Neutrophil (primary cell): ENCODE results near the gene KRTAP4-16.
"Not testable (repeated sequence)": the region's sequence is repeated elsewhere in the genome, so short reads cannot be mapped to it uniquely, and the experiment has no call there.

Source experiments
- H3K27ac ChIP-seq: fragments of 200-600 bp; sonication (generic); 2 replicates; pipeline ENCODE4 v1.5.1; 2016; ENCODE audit warnings: mild to moderate bottlenecking, moderate library complexity
- H3K27me3 ChIP-seq: fragments of 200-600 bp; sonication (generic); 2 replicates; pipeline ENCODE4 v1.6.0; 2016; ENCODE audit warnings: mild to moderate bottlenecking
- H3K36me3 ChIP-seq: fragments of 200-600 bp; sonication (generic); 2 replicates; pipeline ENCODE4 v1.5.1; 2017
- H3K4me1 ChIP-seq, 2 experiments: fragments of 200-600 bp in 1 of 2; sonication (generic) in 1 of 2; 1 replicate in 1 of 2; 2 replicates in 1 of 2; pipeline versions ENCODE4 v1.5.1 to v1.6.1; 2013 to 2016; ENCODE audit warnings: low read depth in 1 of 2, low read length in 1 of 2, mild to moderate bottlenecking in 1 of 2, moderate library complexity in 1 of 2; ENCODE audit not compliant: control insufficient read depth in 1 of 2, insufficient read depth in 1 of 2
- H3K4me3 ChIP-seq, 2 experiments: fragments of 200-600 bp in 1 of 2; sonication (generic) in 1 of 2; 1 replicate in 1 of 2; 2 replicates in 1 of 2; pipeline ENCODE4 v1.5.1; 2013 to 2016; ENCODE audit warnings: low read depth in 1 of 2, low read length in 1 of 2, mild to moderate bottlenecking in 1 of 2, moderate library complexity in 1 of 2
- H3K9me3 ChIP-seq: fragments of 200-600 bp; sonication (generic); 2 replicates; pipeline ENCODE4 v1.5.1; 2016
- CTCF ChIP-seq: fragments of 200-600 bp; sonication (generic); IDR thresholded peaks from 2 replicates; pipeline ENCODE4 v1.5.1; 2016; ENCODE audit warnings: antibody characterized with exemption

KRTAP4-16 gene

DNA sequence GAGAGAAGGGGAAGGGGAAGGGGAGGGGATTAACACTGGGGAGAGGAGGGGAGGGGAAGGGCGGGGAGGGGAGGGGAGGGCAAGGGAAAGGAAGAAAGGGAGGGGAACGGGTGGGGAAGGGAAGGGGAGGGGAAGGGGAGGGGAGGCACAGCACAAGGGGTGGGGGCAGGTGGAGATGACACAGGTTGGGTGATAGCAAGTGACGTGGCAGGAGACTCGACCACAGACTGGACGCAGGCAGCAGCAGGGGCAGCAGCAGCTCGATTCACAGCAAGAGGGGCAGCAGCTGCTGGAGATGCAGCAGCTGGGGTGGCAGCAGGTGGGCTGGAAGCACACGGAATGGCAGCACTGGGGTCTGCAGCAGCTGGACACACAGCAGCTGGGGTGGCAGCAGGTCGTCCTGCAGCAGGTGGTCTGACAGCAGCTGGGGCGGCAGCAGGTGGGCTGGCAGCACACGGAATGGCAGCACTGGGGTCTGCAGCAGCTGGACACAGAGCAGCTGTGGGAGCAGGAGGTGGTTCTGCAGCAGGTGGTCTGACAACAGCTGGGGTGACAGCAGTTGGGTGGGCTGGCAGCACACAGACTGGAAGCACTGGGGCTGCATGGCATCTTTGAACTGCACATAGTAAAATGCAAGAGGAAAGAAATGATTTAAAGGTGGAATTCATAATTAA lies at the start of gene KRTAP4-16:
TSS of gene KRTAP4-16 (minus strand) at position 624 of the 674 bp plus-strand sequence. CDS start at position 624, 0 bp downstream.
- H3K27ac ChIP-seq = no peak within 1 kb of the TSS
- H3K27me3 ChIP-seq = no peaks in the 10 kb centered on the region
- no peak within 1 kb of the TSS for H3K4me3 ChIP-seq
- H3K36me3 ChIP-seq = no peaks in the 10 kb centered on the region
- H3K4me1 ChIP-seq = no peaks in the 10 kb centered on the region
- no peaks in the 10 kb centered on the region for H3K9me3 ChIP-seq
- TF ChIP-seq CTCF = no peak

DNA sequence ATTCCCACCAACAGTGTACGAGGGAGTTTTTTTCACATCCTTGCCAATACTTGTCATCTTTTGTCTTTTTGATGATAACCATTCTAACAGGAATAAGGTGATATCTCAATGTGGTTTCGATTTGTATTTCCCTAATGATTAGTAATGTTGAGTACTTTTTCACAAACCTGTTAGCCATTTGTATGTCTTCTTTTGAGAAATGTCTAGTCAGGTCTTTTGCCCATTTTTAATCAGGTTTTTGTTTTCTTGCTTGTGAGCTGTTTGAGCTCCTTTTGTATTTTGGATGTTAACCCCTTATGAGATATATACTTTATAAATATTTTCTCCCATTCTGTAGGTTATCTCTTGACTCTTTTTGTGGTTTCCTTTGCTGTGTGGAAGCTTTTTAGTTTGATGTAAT lies 49.5 kb upstream of the KRTAP4-16 start:
- H3K27ac ChIP-seq = no peak overlapping the region
- no peak overlapping the region for H3K4me3 ChIP-seq
- H3K27me3 ChIP-seq = peaks cover 16% of the 10 kb centered on the region
- H3K36me3 ChIP-seq = no peaks in the 10 kb centered on the region
- TF ChIP-seq CTCF = no peak
- no peaks in the 10 kb centered on the region for H3K4me1 ChIP-seq
- no peaks in the 10 kb centered on the region for H3K9me3 ChIP-seq

GRCh38 chr17:41150026-41150425 lies 48.0 kb upstream of the KRTAP4-16 start:
- Histone ChIP-seq H3K27me3 (peaks cover 16% of the 10 kb centered on the region), H3K4me3 (no peak overlapping the region), H3K27ac (no peak overlapping the region), H3K36me3 (no peaks in the 10 kb centered on the region), H3K4me1 (no peaks in the 10 kb centered on the region), H3K9me3 (no peaks in the 10 kb centered on the region)
- no peak for TF ChIP-seq CTCF

DNA sequence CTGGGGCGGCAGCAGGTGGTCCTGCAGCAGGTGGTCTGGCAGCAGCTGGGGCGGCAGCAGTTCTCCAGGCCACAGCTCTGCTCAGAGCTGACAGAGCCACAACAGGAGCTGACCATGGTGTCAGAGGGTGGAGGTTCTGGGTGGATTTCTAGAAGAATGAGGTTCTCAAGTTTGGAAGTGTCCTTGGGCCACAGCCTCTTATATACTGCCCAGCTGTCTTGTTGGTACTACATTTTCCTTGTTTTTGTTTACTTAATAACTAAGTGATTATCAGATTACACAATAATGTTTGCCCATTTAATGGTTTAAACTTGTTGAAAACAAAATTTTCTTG lies 47.6 kb upstream of the KRTAP4-16 start, which contains the start of gene KRTAP4-5:
TSS of gene KRTAP4-5 (minus strand) at position 174 of the 334 bp plus-strand sequence. CDS start at position 116, 58 bp downstream.
- H3K4me3 ChIP-seq = no peak within 1 kb of the TSS

DNA sequence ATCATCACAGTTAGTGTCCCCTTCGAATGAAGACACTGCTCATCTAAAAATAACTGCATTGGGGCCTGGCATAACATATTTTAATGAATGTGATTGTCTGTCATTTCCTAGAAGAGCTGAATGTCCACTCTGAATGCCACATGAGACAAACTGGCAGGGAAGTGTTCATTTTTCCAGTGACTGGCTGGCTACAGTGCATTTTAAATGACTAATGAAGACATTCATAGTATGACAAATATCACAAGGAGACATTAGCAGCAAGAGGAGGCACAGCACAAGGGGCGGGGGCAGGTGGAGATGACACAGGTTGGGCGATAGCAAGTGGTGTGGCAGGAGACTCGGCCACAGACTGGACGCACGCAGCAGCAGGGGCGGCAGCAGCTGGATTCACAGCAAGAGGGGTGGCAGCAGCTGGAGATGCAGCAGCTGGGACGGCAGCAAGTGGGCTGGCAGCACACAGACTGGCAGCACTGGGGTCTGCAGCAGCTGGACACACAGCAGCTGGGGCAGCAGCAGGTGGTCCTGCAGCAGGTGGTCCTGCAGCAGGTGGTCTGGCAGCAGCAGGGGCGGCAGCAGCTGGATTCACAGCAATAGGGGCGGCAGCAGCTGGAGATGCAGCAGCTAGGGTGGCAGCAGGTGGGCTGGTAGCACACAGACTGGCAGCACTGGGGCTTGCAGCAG lies 47.1 kb upstream of the KRTAP4-16 start:
- H3K27me3 ChIP-seq = peaks cover 16% of the 10 kb centered on the region
- not testable (repeated sequence) for H3K4me3 ChIP-seq, H3K36me3 ChIP-seq, H3K9me3 ChIP-seq, H3K4me1 ChIP-seq, H3K27ac ChIP-seq

More for the DNA sequence above, 47.6 kb upstream of the KRTAP4-16 start, which contains the start of gene KRTAP4-5:
- H3K4me1 ChIP-seq = no peaks in the 10 kb centered on the region
- H3K27ac ChIP-seq = no peak within 1 kb of the TSS
- H3K36me3 ChIP-seq = no peaks in the 10 kb centered on the region
- H3K27me3 ChIP-seq = peaks cover 16% of the 10 kb centered on the region
- TF ChIP-seq CTCF = no peak
- no peaks in the 10 kb centered on the region for H3K9me3 ChIP-seq

- Histone ChIP-seq H3K4me1 (no peaks in the 10 kb centered on the region), H3K4me3 (no peak overlapping the region), H3K27me3 (peaks cover 16% of the 10 kb centered on the region), H3K9me3 (no peaks in the 10 kb centered on the region), H3K27ac (no peak overlapping the region), H3K36me3 (no peaks in the 10 kb centered on the region)
- TF ChIP-seq CTCF = no peak
Measured at GRCh38 chr17:41147531-41148204, 45.7 kb upstream of the KRTAP4-16 start.
